HL-60/S4 (cell line): ENCODE data around the gene C11orf91.
"Not testable (repeated sequence)": the region's sequence is repeated elsewhere in the genome, so short reads cannot be mapped to it uniquely, and the experiment has no call there.

Source experiments
- in situ Hi-C: fragments of 300-500 bp; cut with MboI; formaldehyde crosslinking; loops from 2 replicates; pipeline ENCODE4 v1.14.3; 2022; ENCODE audit warnings: low sequenced_read_pairs

C11orf91 gene

GRCh38 chr11:33674035-33674814 is 26.4 kb downstream of the C11orf91 start:
- in situ Hi-C loops = no loop called here

GRCh38 chr11:33672273-33672672 is 28.4 kb downstream of the C11orf91 start:
- in situ Hi-C loops = no loop called here

GRCh38 chr11:33670250-33671011 is 30.2 kb downstream of the C11orf91 start:
- in situ Hi-C loops = no loop called here

DNA sequence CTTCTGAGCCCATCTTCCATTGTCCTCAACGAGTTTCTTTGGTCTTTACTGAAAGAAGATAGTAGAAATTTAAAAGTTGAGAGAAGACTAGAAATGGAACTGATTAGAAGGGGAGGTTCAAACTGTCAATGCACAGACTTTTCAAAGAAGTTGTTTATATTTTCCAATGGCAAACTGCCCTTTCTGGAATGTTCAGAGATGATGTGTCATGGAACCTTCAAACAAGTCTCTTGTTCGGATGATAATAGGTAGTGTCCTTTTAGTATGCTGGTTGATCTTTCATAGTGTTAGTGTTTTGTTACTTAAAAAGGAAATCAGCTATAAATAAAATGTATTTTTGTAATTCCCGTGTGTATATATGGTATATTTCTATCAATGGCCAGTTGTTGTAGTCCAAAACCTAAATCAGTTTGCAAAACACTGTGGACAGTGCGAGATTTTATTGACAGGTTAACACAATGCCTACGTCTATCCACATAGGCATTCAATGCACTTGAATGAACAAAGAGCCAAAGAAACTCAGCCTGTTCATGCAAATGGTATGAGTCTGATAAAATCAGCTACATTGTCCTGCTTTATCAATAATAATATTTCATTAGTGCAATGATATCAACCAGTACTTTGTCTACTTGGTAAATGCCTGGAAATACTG is 30.9 kb downstream of the C11orf91 start:
- in situ Hi-C loops = no loop called here

DNA sequence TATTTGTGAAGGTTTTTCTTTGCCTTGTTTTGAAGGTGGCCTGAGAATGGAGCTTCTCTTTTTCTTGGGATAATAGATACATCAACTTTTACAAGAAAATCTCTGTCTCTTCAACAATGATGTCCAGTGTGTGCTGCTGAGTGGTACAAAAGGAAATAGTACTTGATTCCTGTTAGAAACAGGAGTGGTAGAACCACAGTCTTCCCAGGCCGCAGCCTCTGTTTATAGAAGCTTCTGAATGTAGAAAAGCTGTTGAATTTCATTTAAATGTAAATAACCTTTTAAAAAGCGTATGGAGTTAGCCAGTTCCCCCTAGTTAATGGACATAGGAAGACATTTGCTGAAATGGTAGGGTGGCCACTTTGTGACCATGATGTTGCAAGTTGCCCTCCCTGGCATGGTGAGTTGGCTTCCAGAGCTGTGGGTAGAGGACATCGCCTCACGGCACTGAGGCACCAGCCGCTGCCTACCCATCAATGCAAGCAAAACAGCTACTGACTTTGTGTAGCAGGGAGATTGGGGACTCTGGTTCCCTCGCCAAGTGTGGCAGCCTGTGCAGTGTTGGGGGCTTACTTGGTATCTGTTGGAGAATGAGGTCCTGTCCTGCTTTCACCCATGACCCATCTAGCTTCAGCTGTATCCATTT is 31.6 kb downstream of the C11orf91 start:
- in situ Hi-C loops = no loop called here

- in situ Hi-C loops = no loop called here
These were observed 32.2 kb downstream of the C11orf91 start for GRCh38 chr11:33668468-33668825.

- in situ Hi-C loops = no loop called here
These were observed 32.7 kb downstream of the C11orf91 start for GRCh38 chr11:33667819-33668467.

- in situ Hi-C loops = no loop called here
These were observed 35.1 kb downstream of the C11orf91 start for GRCh38 chr11:33665350-33666106.

DNA sequence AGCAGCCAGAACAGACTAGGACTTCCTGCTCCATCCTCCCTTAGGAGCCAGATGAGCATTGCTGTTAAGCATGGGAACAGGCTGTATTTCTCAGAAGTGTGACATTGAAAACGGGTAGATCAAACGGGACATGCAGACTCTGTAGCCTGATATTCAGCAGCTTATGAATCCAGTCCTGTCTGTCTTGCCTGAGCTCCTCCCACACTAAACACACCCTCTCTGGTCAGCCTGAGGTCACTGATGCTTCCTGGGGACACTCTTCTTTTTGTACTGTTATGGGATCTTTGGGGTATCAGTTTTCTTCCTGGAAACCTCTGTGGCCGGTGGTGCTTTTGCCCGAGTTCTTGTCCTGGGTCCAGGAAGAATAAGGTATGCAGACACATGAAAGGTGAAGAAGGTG is 35.8 kb downstream of the C11orf91 start:
- in situ Hi-C loops = no loop called here

DNA sequence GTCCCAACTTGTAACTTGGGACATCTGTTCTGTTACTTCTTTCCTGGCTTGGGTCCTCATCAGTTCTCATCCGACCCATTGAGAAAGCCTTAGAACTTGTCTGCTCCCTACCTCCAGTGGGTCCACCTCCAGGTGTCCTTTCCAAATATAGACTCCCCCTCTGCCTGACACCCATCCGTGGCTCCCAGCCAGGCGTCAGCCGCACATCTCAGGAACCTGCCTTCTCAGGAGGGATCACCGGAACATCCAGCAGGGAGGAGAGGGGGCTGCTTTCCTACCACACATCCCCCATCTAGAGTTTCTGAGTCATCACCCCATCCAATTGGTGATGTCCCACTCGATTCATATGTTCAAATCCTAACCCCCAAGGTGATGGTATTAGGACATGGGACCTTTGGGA is 36.5 kb downstream of the C11orf91 start:
- in situ Hi-C loops = no loop called here

- in situ Hi-C loops = no loop called here
These were observed 37.5 kb downstream of the C11orf91 start for GRCh38 chr11:33663121-33663520.

DNA sequence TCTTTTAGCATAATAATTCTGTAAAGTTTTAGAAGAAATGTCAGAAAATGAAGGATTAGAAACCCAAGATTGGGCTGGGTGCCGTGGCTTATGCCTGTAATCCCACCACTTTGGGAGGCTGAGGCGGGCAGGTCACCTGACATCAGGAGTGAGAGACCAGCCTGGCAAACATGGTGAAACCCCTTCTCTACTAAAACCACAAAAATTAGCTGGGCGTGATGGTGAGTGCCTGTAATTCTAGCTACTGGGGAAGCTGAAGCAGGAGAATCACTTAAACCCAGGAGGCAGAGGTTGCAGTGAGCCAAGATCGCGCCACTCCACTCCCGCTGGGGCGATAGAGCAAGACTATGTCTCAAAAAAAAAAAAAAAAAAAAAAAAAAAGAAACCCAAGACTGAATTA is 39.1 kb downstream of the C11orf91 start:
- in situ Hi-C loops = not testable (repeated sequence)

- in situ Hi-C loops = no loop called here
These were observed 39.7 kb downstream of the C11orf91 start for GRCh38 chr11:33660962-33661361.

GRCh38 chr11:33659370-33660139 is 41.1 kb downstream of the C11orf91 start:
- in situ Hi-C loops = no loop called here

- in situ Hi-C loops = no loop called here
These were observed 42.3 kb downstream of the C11orf91 start for GRCh38 chr11:33658195-33658900.

DNA sequence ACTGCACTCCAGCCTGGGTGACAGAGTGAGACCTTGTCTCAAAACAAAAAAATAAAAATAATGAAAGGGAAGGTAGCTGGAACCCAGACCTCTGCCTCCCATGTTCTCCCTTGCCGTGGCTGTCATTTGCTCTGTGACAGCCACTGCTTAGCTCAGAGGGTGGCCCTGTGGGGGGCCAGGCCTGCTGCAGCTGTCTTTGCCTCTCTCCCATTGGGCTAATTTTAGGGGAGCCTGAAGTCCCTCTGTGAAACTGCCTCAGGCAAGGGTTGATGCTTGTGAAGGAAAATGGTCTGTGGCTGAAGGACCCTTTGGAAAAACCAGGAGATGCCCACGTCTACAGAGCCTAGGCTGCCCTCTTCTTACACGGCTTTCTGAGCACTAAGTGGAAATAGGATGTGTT is 42.9 kb downstream of the C11orf91 start:
- in situ Hi-C loops = no loop called here

DNA sequence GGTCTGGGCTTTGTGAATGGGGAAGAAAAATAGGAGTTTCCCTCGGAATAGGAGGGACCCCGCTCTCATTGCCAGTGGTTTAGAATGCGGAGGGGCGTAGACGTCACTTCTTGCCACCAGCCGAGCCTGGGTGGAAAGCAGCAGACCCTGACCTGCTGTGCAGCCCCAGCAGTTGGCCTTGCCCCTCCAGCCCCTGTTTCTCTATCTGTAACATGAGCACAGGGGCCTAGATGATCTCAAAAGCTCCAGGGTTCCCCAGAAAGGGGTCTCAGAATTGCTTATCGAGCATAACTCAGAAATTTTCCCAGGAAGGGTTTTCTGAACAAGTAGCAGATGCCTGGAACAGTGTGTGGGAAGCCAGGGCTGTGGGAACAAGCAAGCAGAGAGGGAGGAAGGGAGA is 43.9 kb downstream of the C11orf91 start:
- in situ Hi-C loops = no loop called here

- in situ Hi-C loops = no loop called here
These were observed 44.6 kb downstream of the C11orf91 start for GRCh38 chr11:33655842-33656600.
